GM20000 (cell line): ENCODE results near the gene HVCN1.
A peak's percentile ranks its signal among the peaks of the same experiment; 100 is the strongest.

Experiments used
- DNase-seq: peaks from one replicate; pipeline ENCODE4 v3.0.0; 2012; ENCODE audit warnings: low spot score
- TF ChIP-seq, protein P1 (sequence below): IDR thresholded peaks from 2 replicates; pipeline ENCODE4 v1.5.1; 2012; ENCODE audit warnings: mild to moderate bottlenecking, control low read depth; ENCODE audit errors: extremely low read depth, missing control alignments

HVCN1 gene

DNA sequence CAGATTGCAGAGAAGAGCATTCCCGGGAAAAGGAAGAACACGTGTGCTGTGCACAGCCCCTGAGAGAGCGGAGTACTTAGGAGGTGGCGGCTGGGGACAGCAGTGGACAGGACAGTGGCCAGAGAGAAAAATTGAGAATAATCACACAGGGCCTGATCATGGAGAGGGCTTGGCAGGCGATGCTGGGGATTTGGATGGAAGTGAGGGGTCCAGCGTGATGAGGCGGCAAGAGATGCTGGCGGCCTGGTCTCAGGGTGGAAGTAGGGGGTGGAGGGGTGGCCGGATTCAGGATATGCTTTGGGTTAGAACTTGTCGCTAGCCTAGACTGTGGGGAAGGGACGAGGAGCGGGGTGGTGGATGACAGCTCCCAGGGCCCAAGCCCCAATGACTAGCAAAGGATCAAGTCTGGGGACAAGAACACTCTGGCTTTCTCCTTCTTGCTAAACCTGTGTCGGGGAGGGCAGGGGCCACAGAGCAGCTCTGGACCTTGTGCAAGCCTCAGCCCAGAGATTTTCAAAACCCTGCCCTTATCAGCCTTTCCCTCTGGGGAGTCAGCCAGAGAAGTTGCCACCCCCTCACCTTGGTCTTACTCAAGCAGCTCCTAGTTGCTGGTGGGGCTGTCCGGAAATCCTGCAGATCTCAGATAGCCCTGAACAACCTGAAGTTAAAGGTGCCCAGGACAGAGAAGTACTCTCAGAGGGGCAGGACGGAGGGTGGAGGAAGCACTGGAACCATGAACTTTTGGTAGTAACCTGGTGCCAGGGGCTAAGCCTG, 1.3 kb downstream of the HVCN1 start:
- TF ChIP-seq, protein P1, sequence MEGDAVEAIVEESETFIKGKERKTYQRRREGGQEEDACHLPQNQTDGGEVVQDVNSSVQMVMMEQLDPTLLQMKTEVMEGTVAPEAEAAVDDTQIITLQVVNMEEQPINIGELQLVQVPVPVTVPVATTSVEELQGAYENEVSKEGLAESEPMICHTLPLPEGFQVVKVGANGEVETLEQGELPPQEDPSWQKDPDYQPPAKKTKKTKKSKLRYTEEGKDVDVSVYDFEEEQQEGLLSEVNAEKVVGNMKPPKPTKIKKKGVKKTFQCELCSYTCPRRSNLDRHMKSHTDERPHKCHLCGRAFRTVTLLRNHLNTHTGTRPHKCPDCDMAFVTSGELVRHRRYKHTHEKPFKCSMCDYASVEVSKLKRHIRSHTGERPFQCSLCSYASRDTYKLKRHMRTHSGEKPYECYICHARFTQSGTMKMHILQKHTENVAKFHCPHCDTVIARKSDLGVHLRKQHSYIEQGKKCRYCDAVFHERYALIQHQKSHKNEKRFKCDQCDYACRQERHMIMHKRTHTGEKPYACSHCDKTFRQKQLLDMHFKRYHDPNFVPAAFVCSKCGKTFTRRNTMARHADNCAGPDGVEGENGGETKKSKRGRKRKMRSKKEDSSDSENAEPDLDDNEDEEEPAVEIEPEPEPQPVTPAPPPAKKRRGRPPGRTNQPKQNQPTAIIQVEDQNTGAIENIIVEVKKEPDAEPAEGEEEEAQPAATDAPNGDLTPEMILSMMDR: no peak
- peak; percentile 51 for DNase-seq

DNA sequence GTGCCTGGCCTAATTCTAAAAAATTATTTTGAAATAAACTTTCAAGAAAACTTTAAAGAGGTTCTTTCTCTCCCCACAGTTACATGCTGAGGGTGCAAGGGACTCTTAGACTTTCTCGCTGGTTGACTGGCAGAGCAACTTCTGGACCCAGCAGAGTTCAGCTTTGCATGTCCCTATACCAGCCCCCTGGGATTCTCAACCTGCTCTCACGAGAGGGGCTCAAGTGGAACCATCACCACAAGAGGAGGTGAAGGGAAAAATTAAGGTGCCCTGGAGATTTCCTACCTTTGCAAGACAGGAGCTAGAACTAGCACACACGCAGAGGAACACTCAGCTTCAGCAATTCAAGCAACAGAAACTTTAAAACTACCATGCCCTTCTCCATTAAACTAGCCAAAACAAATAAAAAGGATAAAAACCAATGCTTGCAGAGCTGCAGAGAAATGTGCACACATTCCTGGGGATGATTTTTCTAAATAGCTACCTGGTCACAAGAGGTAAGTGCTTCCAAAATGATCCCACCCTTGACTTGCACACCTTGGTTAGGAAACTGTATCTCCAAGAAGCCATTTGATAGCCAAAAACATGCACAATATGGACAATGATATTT, 2.5 kb downstream of the HVCN1 start:
- DNase-seq: peak; percentile 27
- TF ChIP-seq, protein P1: no peak

DNA sequence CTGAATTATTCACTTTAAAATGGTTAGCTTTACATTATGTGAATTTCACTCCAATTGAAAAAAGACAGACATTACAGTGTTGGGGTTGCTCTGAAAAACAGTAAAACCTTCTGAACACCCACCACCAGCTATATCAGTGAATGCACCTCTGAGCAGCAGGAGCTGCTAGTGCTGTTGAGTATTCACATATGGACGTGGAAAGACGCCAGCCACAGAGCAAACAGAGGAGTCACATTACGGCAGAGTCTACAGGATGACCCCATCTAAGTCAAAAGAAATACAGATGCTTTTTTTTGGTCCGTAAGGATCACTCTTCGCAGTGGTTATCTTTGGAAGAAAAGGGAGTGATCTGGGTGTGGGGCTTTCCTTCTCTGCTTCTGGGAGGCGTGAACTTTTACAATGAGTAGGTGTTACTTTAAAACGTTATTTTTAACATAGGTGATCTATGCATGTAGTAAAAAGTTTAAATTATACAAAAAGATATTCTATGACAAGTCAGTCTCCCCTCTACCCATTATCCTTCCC, 4.5 kb downstream of the HVCN1 start:
- TF ChIP-seq, protein P1: no peak
- DNase-seq: peak; percentile 19

DNA sequence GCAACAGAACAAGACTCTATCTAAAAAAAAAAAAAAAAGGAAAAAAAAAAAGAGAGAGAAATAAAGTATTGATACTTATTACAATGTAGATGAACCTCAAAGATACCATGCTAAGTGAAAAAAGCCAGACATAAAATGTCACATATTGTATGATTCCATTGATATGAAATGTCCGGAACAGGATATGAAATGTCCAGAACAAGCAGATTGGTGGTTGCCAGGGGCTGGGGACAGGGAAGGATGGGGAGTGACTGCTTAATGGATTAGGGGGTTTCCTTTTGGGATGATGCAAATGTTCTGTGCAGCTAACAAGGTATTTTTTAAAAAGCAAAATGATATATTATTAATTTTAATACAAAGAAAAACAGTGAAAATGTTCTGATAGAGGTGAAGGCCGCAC, 5.0 kb downstream of the HVCN1 start:
- TF ChIP-seq, protein P1: no peak
- no peak for DNase-seq

DNA sequence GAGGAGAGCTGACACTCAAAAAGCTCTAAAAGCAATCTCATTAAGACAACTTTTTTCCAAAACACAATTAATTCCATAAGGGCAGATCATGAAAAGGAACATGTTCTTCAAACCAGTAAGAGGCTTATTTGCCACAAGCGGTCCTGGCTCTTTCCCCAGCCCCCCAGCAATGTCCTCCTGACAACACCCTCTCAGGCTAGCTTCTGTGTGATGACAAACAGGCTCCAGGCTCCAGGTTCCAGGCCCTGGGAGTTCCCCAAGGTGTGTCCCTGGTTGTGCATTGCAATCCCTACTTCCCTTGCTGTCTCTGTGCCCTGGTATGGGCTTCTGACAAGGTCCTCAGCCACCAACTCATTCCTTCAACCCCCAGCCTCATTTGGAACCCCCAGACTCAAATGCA, 8.9 kb downstream of the HVCN1 start:
- no peak for DNase-seq
- TF ChIP-seq, protein P1: no peak

DNA sequence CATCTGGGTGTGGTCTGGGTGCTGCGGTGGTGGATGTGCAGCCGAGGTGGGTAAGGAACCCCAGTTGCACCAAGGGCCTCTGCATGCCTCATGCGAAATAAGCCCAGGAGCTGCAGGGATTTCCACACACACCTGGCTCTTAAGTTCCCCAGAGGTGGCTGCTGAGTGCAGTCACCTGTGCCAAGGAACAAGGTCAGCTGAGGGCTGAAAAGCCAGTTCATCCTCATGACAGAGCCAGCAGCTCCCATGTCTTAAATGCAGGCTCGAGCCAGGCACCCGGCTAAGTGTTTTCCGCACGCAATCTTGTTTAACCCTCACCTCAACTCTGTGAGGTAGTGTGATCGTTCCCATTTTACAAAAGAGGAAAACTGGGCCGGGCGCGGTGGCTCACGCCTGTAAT, 9.7 kb downstream of the HVCN1 start:
- TF ChIP-seq, protein P1: no peak
- no peak for DNase-seq

DNA sequence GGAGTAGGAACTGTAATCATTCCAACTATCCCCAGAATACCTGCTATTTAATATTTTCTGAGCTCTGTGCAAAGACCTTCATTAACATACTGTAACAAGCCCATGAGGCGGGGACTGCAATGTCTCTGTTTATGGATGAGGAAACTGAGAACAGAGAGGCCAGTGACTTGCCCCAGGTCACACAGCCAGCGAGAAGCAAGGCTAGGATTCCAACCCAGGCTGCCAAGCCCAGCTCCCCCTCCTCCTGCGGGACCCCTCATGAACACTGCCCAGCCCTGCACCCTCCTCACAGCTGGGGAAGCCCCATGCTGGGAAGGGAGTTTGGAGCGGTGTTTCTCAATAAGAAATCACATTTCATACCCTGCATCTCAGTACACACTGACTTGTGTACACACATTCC, 10.9 kb downstream of the HVCN1 start:
- TF ChIP-seq, protein P1: no peak

More for the DNA sequence above, 10.9 kb downstream of the HVCN1 start:
- no peak for DNase-seq
